SK-N-SH treated with all-trans-retinoic acid at 6 μM for 48 hours (cell line): ENCODE measurements around the gene TNFRSF25.
A peak's percentile ranks its signal among the peaks of the same experiment; 100 is the strongest.

ENCODE experiments used
- ATAC-seq: fragments of 200-7000 bp; cut with Tn5 transposase; 3 replicates; pipeline ENCODE4 v1.9.1; 2020; ENCODE audit warnings: mild to moderate bottlenecking, moderate library complexity
- ARNTL ChIP-seq: fragments of 450-650 bp; formaldehyde crosslinking; IDR thresholded peaks from 2 replicates; pipeline ENCODE4 v1.5.0; 2020; ENCODE audit warnings: low read depth, mild to moderate bottlenecking, moderate library complexity, borderline replicate concordance
- BACH2 ChIP-seq: fragments of 250-450 bp; sonication (Bioruptor Pico); IDR thresholded peaks from 2 replicates; pipeline ENCODE4 v1.9.0; 2021; ENCODE audit warnings: mild to moderate bottlenecking, borderline replicate concordance
- CSDC2 ChIP-seq: fragments of 250-450 bp; sonication (Bioruptor Pico); IDR thresholded peaks from 2 replicates; pipeline ENCODE4 v1.5.0; 2020; ENCODE audit warnings: mild to moderate bottlenecking, moderate library complexity
- ESRRG ChIP-seq: fragments of 250-450 bp; sonication (Bioruptor Pico); IDR thresholded peaks from 2 replicates; pipeline ENCODE4 v1.6.1; 2021; ENCODE audit warnings: mild to moderate bottlenecking
- GLIS3 ChIP-seq: fragments of 250-450 bp; sonication (Bioruptor Pico); IDR thresholded peaks from 2 replicates; pipeline ENCODE4 v1.5.0; 2020; ENCODE audit warnings: mild to moderate bottlenecking, moderate library complexity
- ISL1 ChIP-seq: fragments of 250-450 bp; sonication (Bioruptor Pico); IDR thresholded peaks from 2 replicates; pipeline ENCODE4 v2.1.2; 2022; ENCODE audit warnings: mild to moderate bottlenecking, moderate library complexity
- OSR1 ChIP-seq: fragments of 250-450 bp; sonication (Bioruptor Pico); IDR thresholded peaks from 2 replicates; pipeline ENCODE4 v1.8.0; 2022; ENCODE audit warnings: moderate library complexity, mild to moderate bottlenecking, inconsistent platforms
- PPARA ChIP-seq: fragments of 250-450 bp; sonication (Bioruptor Pico); IDR thresholded peaks from 2 replicates; pipeline ENCODE4 v1.5.0; 2020; ENCODE audit warnings: mild to moderate bottlenecking, borderline replicate concordance
- RARB ChIP-seq: fragments of 250-450 bp; sonication (Bioruptor Pico); IDR thresholded peaks from 2 replicates; pipeline ENCODE4 v1.8.0; 2021; ENCODE audit warnings: mild to moderate bottlenecking, moderate library complexity
- SNAI2 ChIP-seq: fragments of 250-450 bp; sonication (Bioruptor Pico); IDR thresholded peaks from 2 replicates; pipeline ENCODE4 v1.5.0; 2020; ENCODE audit warnings: mild to moderate bottlenecking, moderate library complexity
- TCF4 ChIP-seq: fragments of 250-450 bp; sonication (Bioruptor Pico); IDR thresholded peaks from 2 replicates; pipeline ENCODE4 v1.8.0; 2021; ENCODE audit warnings: mild to moderate bottlenecking, moderate library complexity, borderline replicate concordance
- TOX ChIP-seq: fragments of 250-450 bp; sonication (Bioruptor Pico); IDR thresholded peaks from 2 replicates; pipeline ENCODE4 v1.8.0; 2021; ENCODE audit warnings: mild to moderate bottlenecking, moderate library complexity, borderline replicate concordance
- ZC3H10 ChIP-seq: fragments of 250-450 bp; sonication (Bioruptor Pico); IDR thresholded peaks from 2 replicates; pipeline ENCODE4 v1.5.1; 2021; ENCODE audit warnings: mild to moderate bottlenecking, moderate library complexity
- ZFP30 ChIP-seq: fragments of 450-650 bp; formaldehyde crosslinking; IDR thresholded peaks from 2 replicates; pipeline ENCODE4 v1.5.0; 2022; ENCODE audit warnings: mild to moderate bottlenecking, moderate library complexity
- ZNF565 ChIP-seq: fragments of 450-650 bp; formaldehyde crosslinking; conservative IDR thresholded peaks from 2 replicates; pipeline ENCODE4 v1.5.0; 2020; ENCODE audit warnings: low read depth, mild to moderate bottlenecking, moderate library complexity
- ZNF70 ChIP-seq: fragments of 450-650 bp; formaldehyde crosslinking; IDR thresholded peaks from 2 replicates; pipeline ENCODE4 v1.5.0; 2020; ENCODE audit warnings: mild to moderate bottlenecking, moderate library complexity
- ZNF8 ChIP-seq: fragments of 450-650 bp; formaldehyde crosslinking; IDR thresholded peaks from 2 replicates; pipeline ENCODE4 v1.5.0; 2020; ENCODE audit warnings: mild to moderate bottlenecking, moderate library complexity
- TF ChIP-seq, protein P1 (sequence below): fragments of 250-450 bp; sonication (Bioruptor Pico); IDR thresholded peaks from 2 replicates; pipeline ENCODE4 v1.5.1; 2021; ENCODE audit warnings: mild to moderate bottlenecking, moderate library complexity
- TF ChIP-seq, protein P2 (sequence below): fragments of 250-450 bp; sonication (Bioruptor Pico); IDR thresholded peaks from 2 replicates; pipeline ENCODE4 v1.8.0; 2020; ENCODE audit warnings: mild to moderate bottlenecking, moderate library complexity, borderline replicate concordance
- TF ChIP-seq, protein P3 (sequence below): fragments of 250-450 bp; sonication (Bioruptor Pico); IDR thresholded peaks from 2 replicates; pipeline ENCODE4 v1.8.0; 2021; ENCODE audit warnings: low read depth, mild to moderate bottlenecking, moderate library complexity, borderline replicate concordance
- TF ChIP-seq, protein P4 (sequence below): fragments of 250-450 bp; sonication (Bioruptor Pico); IDR thresholded peaks from 2 replicates; pipeline ENCODE4 v1.5.1; 2020; ENCODE audit warnings: low read depth, mild to moderate bottlenecking, moderate library complexity

TNFRSF25 gene, protein sequence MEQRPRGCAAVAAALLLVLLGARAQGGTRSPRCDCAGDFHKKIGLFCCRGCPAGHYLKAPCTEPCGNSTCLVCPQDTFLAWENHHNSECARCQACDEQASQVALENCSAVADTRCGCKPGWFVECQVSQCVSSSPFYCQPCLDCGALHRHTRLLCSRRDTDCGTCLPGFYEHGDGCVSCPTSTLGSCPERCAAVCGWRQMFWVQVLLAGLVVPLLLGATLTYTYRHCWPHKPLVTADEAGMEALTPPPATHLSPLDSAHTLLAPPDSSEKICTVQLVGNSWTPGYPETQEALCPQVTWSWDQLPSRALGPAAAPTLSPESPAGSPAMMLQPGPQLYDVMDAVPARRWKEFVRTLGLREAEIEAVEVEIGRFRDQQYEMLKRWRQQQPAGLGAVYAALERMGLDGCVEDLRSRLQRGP

DNA sequence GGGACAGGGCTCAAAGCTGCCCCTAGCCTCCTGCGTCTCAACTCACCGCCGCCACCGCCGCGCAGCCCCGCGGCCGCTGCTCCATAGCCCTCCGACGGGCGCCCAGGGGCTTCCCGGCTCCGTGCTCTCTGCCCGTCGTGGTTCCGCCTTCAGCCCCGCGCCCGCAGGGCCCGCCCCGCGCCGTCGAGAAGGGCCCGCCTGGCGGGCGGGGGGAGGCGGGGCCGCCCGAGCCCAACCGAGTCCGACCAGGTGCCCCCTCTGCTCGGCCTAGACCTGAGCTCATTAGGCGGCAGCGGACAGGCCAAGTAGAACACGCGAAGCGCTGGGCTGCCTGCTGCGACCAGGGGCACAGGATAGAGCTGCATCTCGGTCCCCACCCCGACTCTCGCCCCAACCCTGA, at the start of gene TNFRSF25:
TSS of gene TNFRSF25 (minus strand) at position 151 of the 400 bp plus-strand sequence. CDS start at position 85, 66 bp downstream.
- ATAC-seq = no peak
- TF ChIP-seq ZNF565 (CRISPR knock-in tag) (no peak), ESRRG (CRISPR knock-in tag) (no peak), BACH2 (no peak)
- TF ChIP-seq, protein P1, sequence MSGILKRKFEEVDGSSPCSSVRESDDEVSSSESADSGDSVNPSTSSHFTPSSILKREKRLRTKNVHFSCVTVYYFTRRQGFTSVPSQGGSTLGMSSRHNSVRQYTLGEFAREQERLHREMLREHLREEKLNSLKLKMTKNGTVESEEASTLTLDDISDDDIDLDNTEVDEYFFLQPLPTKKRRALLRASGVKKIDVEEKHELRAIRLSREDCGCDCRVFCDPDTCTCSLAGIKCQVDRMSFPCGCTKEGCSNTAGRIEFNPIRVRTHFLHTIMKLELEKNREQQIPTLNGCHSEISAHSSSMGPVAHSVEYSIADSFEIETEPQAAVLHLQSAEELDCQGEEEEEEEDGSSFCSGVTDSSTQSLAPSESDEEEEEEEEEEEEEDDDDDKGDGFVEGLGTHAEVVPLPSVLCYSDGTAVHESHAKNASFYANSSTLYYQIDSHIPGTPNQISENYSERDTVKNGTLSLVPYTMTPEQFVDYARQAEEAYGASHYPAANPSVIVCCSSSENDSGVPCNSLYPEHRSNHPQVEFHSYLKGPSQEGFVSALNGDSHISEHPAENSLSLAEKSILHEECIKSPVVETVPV (CRISPR knock-in tag) = no peak
- TF ChIP-seq, all 23 proteins: peak for 0

DNA sequence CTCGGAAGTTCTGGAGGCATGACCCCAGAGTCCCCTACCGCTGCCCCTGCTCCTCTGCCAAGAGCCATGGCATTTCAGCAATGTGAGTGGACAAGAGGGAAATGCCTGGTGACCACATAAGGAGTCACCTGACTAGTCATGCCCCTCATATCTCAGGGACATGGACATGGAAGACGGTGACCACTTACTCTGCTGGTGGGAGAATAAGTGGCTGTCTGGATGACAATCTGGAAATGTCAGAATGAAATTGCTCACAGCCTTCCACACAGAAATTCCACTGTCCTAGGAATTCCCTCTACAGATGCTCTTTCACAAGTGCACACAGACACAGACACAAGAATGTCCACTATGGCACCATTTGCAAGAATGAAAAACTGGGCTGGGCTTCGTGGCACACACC, 49.8 kb upstream of the TNFRSF25 start:
- ATAC-seq = no peak
- TF ChIP-seq GLIS3 (CRISPR knock-in tag) (no peak), ZNF8 (no peak), TOX (CRISPR knock-in tag) (no peak)
- TF ChIP-seq, protein P2, sequence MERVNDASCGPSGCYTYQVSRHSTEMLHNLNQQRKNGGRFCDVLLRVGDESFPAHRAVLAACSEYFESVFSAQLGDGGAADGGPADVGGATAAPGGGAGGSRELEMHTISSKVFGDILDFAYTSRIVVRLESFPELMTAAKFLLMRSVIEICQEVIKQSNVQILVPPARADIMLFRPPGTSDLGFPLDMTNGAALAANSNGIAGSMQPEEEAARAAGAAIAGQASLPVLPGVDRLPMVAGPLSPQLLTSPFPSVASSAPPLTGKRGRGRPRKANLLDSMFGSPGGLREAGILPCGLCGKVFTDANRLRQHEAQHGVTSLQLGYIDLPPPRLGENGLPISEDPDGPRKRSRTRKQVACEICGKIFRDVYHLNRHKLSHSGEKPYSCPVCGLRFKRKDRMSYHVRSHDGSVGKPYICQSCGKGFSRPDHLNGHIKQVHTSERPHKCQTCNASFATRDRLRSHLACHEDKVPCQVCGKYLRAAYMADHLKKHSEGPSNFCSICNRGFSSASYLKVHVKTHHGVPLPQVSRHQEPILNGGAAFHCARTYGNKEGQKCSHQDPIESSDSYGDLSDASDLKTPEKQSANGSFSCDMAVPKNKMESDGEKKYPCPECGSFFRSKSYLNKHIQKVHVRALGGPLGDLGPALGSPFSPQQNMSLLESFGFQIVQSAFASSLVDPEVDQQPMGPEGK = no peak

DNA sequence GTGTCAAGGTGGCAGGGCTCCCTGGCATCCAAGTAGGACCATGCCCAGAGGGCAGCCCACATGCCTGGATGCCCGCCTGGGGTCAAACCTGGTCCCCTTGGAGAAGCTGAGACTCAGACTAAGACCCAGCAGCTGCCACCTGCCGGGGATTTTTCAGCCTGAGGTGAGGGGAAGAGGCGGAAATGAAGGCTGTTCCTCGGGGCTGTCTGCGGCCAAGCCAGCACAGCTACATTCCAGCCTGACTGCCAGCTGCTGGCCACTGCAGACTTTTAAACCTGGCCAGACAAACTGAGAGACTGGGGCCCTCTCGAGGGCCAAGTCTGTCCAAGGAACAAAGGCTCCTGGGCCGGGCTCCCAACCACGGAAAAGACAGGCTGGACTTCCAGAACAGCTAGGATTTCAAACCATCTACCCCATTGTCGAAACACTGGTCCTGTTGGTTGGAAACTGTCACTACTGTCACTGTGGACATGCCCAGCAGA, 47.4 kb upstream of the TNFRSF25 start:
- no peak for ATAC-seq
- TF ChIP-seq BACH2 (no peak), TOX (CRISPR knock-in tag) (no peak), RARB (CRISPR knock-in tag) (no peak)

DNA sequence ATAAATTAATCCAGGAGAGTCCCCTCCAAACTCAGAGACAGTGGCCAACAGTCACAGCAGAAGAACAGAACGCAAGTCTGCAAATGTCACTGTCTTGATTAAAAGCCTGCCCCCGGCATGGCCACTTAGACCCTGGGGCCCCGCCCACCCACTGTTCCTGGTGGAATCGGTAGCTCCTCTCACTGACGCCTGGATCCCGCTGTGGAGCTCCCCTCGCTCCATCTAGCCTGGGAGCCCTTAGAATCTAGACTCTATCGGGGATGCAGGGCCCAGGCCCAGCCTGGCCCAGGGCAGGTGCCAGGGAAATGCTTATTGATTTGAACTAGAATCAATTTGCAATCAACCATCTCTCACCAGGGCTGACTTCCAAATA, 46.9 kb upstream of the TNFRSF25 start:
- ATAC-seq = no peak
- no peak for TF ChIP-seq ESRRG (CRISPR knock-in tag)
- TF ChIP-seq, all 23 proteins: peak for 0

DNA sequence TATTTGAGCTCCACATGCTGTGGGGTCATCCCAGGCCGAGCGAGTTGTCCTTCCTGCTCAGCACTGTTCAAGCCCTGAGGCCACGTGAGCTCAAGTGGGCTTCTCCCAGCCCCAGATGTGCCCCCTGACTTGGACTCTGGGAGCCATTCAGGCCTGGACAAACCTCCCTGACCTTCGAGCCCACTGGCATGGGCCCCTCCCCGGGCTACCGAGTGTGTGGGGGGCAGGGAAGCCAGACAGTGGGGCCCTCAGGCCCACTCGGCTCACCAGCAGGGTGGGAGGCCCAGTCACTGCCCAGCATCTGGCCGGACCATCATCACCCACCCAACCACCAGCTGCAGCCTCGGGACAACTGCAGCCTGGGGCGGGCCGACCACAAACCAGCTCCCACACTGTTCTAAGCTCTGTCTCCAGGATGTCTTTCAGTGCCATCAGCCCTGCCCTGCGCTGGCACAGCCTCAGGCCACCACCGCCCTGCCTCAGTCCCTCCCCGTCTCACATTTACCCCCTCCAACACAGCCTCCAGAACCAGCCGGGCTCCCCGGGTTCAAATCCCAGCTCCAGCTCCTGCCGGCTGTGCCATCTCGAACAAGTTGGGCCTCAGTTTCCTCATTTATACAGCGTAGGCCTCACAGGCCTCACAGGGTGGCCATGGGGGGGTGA, 46.4 kb upstream of the TNFRSF25 start:
- 0 out of 3 replicates have a peak, but pooled peaks have one; percentile 8 for ATAC-seq

DNA sequence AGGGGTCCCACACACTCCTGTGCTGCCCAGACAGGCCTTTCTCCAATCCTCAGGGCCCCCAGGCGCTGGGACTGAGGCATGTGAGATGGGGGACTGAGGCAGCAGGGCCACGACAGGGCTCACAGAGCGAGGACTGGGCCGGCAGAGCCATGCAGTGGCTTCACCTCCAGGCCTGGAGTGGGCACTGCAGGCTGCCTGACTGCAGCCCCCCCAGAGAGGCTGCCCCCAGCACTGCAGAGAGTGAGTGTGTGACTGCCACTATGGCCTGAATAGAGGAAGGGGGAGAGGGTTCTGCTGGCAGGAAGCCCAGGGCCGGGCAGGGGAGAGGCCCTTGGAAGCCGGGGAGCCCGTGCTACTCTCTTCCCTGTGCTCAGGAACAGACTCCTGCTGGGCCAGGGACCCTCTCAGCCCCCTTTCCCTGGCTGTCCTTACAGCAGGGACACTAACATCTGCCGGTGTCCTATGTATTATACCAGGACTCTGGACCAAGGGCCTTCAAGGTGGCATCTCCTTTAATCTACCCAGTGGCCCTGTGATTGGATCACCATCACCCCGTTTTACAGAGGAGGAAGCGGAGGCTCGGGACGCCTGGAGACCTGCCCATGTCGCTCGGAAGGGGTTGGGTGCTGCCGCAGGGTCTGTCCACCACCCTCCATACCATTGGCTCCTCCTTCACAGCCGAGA, 45.7 kb upstream of the TNFRSF25 start:
- ATAC-seq = peak; percentile 19; the same call in 2 of the 3 replicates
- TF ChIP-seq, protein P3, sequence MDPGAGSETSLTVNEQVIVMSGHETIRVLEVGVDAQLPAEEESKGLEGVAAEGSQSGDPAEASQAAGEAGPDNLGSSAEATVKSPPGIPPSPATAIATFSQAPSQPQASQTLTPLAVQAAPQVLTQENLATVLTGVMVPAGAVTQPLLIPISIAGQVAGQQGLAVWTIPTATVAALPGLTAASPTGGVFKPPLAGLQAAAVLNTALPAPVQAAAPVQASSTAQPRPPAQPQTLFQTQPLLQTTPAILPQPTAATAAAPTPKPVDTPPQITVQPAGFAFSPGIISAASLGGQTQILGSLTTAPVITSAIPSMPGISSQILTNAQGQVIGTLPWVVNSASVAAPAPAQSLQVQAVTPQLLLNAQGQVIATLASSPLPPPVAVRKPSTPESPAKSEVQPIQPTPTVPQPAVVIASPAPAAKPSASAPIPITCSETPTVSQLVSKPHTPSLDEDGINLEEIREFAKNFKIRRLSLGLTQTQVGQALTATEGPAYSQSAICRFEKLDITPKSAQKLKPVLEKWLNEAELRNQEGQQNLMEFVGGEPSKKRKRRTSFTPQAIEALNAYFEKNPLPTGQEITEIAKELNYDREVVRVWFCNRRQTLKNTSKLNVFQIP (CRISPR knock-in tag) = no peak
- TF ChIP-seq RARB (CRISPR knock-in tag) (no peak), PPARA (no peak), ZNF565 (CRISPR knock-in tag) (no peak), OSR1 (CRISPR knock-in tag) (no peak), TCF4 (no peak), GLIS3 (CRISPR knock-in tag) (no peak), ISL1 (CRISPR knock-in tag) (no peak), TOX (CRISPR knock-in tag) (no peak), ZC3H10 (CRISPR knock-in tag) (no peak), SNAI2 (CRISPR knock-in tag) (no peak), ARNTL (CRISPR knock-in tag) (no peak), CSDC2 (CRISPR knock-in tag) (no peak)
- TF ChIP-seq, protein P4, sequence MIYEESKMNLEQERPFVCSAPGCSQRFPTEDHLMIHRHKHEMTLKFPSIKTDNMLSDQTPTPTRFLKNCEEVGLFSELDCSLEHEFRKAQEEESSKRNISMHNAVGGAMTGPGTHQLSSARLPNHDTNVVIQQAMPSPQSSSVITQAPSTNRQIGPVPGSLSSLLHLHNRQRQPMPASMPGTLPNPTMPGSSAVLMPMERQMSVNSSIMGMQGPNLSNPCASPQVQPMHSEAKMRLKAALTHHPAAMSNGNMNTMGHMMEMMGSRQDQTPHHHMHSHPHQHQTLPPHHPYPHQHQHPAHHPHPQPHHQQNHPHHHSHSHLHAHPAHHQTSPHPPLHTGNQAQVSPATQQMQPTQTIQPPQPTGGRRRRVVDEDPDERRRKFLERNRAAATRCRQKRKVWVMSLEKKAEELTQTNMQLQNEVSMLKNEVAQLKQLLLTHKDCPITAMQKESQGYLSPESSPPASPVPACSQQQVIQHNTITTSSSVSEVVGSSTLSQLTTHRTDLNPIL (CRISPR knock-in tag) = no peak

More for the DNA sequence above, 46.4 kb upstream of the TNFRSF25 start:
- TF ChIP-seq, protein P4 (CRISPR knock-in tag) = no peak
- TF ChIP-seq RARB (CRISPR knock-in tag) (no peak), ZNF70 (CRISPR knock-in tag) (no peak), ZFP30 (CRISPR knock-in tag) (no peak), GLIS3 (CRISPR knock-in tag) (no peak), TOX (CRISPR knock-in tag) (no peak), BACH2 (no peak), PPARA (no peak), ARNTL (CRISPR knock-in tag) (no peak)
